SJCRH30 (cell line): ENCODE measurements around the gene LRRC40. TPM values are rescaled to one million over a fixed set of nuclear protein-coding genes. Genes with fewer than 3 reads are reported as not detected.

Experiments
- DNase-seq, 2 experiments: peaks; one replicate each; pipeline ENCODE4 v3.0.0-alpha.2; 2015 to 2020
- H3K27ac ChIP-seq: fragments of 250-450 bp; sonication (Bioruptor Pico); 2 replicates; pipeline ENCODE4 v1.5.1; 2020; ENCODE audit warnings: mild to moderate bottlenecking, moderate library complexity
- H3K27me3 ChIP-seq: fragments of 250-450 bp; sonication (Bioruptor Pico); 2 replicates; pipeline ENCODE4 v1.5.1; 2020; ENCODE audit warnings: mild to moderate bottlenecking, moderate library complexity
- H3K36me3 ChIP-seq: fragments of 250-450 bp; sonication (Bioruptor Pico); 2 replicates; pipeline ENCODE4 v1.5.1; 2020; ENCODE audit warnings: mild to moderate bottlenecking, moderate library complexity
- H3K4me1 ChIP-seq: fragments of 250-450 bp; sonication (Bioruptor Pico); 2 replicates; pipeline ENCODE4 v1.5.1; 2020; ENCODE audit warnings: mild to moderate bottlenecking, moderate library complexity
- H3K4me3 ChIP-seq: fragments of 250-450 bp; sonication (Bioruptor Pico); 2 replicates; pipeline ENCODE4 v1.5.1; 2020; ENCODE audit warnings: mild to moderate bottlenecking, moderate library complexity
- H3K9me3 ChIP-seq: fragments of 250-450 bp; sonication (Bioruptor Pico); replicated peaks from 2 replicates; pipeline ENCODE4 v1.5.1; 2020; ENCODE audit warnings: mild to moderate bottlenecking, moderate library complexity
- total RNA-seq: library from RNA; depleted of rRNA; stranded (reverse); fragments of >200 nt; shearing (Covaris generic); gene quantifications from 2 replicates; pipeline ENCODE4 v1.2.3, GENCODE V29; 2014; rRNA removed

The LRRC40 gene
- total RNA-seq, 1 experiment from 2014 or later, result 39.4 TPM

GRCh38 chr1:70115315-70115714 is 90.1 kb downstream of the LRRC40 start:
- no peak for DNase-seq
- Histone ChIP-seq H3K9me3 (no peaks in the 10 kb centered on the region), H3K27ac (no peak overlapping the region), H3K27me3 (0 out of 2 replicates have a peak, but pooled peaks cover 5% of the 10 kb centered on the region), H3K36me3 (no peaks in the 10 kb centered on the region), H3K4me3 (no peak overlapping the region), H3K4me1 (no peaks in the 10 kb centered on the region)

DNA sequence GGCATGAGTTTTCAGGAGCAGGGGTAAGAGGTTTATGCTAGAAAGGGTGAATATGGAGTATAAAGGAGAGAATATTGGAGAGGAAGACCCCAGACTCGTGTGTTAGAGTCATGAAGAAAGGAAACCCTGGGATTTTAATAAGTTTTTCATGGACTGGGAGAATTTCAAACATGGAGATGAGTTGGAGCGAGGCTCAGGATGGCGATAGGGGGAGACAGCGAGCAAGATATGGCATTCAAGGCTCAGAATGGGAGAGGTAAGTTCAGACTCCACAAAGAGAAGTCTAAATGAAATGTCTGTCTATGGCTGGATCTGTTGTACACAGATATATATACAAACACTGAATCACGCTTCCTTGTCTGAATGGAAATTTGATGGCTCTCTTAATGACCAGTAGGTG is 92.5 kb downstream of the LRRC40 start:
- peak in 1 of 2 experiments; percentile 20 for DNase-seq
- H3K4me1 ChIP-seq, result no peaks in the 10 kb centered on the region

DNA sequence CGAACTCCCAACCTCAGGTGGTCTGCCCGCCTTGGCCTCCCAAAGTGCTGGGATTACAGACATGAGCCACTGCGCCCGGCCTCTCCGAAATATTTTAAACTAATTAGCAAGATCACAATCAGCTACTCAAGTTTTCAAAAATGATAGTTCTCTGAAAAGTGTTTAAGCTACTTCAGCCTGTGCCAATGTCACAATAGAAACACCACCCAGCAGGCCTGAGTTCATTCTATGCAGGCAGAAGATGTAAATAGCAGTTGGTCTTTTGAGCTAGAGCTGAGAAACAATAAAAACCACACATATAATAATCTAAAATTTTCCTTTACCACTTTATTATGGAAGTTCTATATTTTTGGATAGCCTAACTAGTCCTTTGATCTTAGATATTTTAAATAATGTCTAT is 96.1 kb downstream of the LRRC40 start:
- Histone ChIP-seq H3K9me3 (no peaks in the 10 kb centered on the region), H3K27ac (no peak overlapping the region), H3K4me1 (no peaks in the 10 kb centered on the region), H3K4me3 (no peak overlapping the region), H3K36me3 (no peaks in the 10 kb centered on the region), H3K27me3 (0 out of 2 replicates have a peak, but pooled peaks cover 4% of the 10 kb centered on the region)
- no peak for DNase-seq

More for the DNA sequence above, 92.5 kb downstream of the LRRC40 start:
- no peaks in the 10 kb centered on the region for H3K9me3 ChIP-seq
- 0 out of 2 replicates have a peak, but pooled peaks cover 4% of the 10 kb centered on the region for H3K27me3 ChIP-seq
- no peak overlapping the region for H3K4me3 ChIP-seq
- H3K27ac ChIP-seq, result no peak overlapping the region
- no peaks in the 10 kb centered on the region for H3K36me3 ChIP-seq

DNA sequence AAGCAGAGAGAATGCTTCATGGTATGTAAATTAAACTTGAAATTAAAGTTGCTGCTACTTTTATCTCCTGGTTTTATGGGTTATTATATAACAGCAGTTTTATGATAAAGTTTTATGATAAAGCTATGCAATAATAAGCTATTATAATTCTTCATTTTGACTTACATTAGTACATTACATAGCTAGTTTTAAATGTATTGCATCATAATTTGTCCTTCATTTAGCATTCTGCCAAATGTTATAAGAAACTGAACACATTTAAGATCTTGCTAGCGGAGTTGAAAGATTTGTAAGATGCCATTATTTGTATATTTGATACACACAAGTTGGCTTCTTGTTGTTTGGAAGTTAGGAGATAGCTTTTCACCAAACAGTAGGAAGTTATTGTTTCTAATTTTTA is 101.6 kb downstream of the LRRC40 start:
- no peaks in the 10 kb centered on the region; the same call in 1 of the 2 replicates for H3K27me3 ChIP-seq
- H3K9me3 ChIP-seq, result no peaks in the 10 kb centered on the region
- no peak for DNase-seq
- no peak overlapping the region for H3K27ac ChIP-seq
- no peaks in the 10 kb centered on the region for H3K36me3 ChIP-seq
- no peak overlapping the region for H3K4me3 ChIP-seq
- no peaks in the 10 kb centered on the region for H3K4me1 ChIP-seq

DNA sequence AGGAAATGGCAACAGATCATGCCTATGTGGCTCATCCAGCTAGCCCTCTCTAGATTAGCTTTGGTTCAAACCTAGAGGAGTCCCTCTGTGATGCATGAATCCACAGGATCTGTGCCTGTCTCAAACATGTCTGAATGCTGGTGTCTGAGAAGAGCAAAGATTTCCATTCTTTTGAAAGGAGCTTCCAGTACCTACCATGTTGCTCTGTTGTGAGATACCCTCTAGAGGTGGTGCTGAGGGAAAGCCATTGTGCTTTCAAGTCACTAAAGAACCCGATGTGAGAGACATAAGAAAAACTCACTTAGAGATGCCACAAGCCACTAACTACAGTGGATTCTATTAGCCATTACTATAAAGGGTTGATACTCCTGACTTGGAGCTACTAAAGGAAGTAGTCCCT is 103.6 kb downstream of the LRRC40 start:
- H3K27me3 ChIP-seq, result no peaks in the 10 kb centered on the region; the same call in 1 of the 2 replicates
- no peak for DNase-seq
- H3K27ac ChIP-seq, result no peak overlapping the region
- no peak overlapping the region for H3K4me3 ChIP-seq
- no peaks in the 10 kb centered on the region for H3K4me1 ChIP-seq
- H3K36me3 ChIP-seq, result no peaks in the 10 kb centered on the region
- H3K9me3 ChIP-seq, result no peaks in the 10 kb centered on the region

DNA sequence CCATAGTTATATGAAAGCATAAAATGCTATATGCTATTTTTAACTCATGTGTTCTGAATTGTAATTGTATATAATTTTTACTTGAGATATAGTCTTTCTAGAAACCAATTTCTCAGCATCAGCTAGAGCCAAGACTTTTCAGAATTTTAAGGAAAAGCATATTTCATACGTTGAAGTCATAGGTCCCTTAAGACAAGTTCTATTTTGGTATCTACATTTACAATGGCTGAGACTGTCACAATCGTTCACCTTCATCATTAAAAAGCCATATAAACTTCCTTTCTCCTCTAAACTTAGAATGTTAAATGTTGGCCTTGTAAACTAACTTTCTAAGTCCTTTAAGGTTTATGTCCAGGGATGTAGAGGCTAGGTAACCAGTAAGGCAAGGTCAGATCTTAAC is 104.1 kb downstream of the LRRC40 start:
- Histone ChIP-seq H3K27me3 (no peaks in the 10 kb centered on the region; the same call in 1 of the 2 replicates), H3K4me1 (no peaks in the 10 kb centered on the region), H3K4me3 (no peak overlapping the region), H3K9me3 (no peaks in the 10 kb centered on the region), H3K36me3 (no peaks in the 10 kb centered on the region), H3K27ac (no peak overlapping the region)
- no peak for DNase-seq

Other genes starting within 250 kb of the LRRC40 start
- 125 and 173 TPM in 2 replicates for gene SRSF11, start 15.8 kb upstream of the LRRC40 start, total RNA-seq
- 19.9 and 21.3 TPM in 2 replicates for gene ANKRD13C, start 149.1 kb upstream of the LRRC40 start, total RNA-seq
- gene CTH, start 205.7 kb upstream of the LRRC40 start, total RNA-seq, result 2.8 and 3.5 TPM in 2 replicates